HEK293 (cell line): ENCODE results near the gene FERMT2.

ENCODE experiments used
- CTCF ChIA-PET: fragments of 350-600 bp; formaldehyde crosslinking; extraction: SDS; loops from one replicate; lab custom pipeline; 2021; ENCODE audit warnings: antibody characterized with exemption; lab: Yijun Ruan, JAX
- POLR2A ChIA-PET: fragments of 300-600 bp; formaldehyde crosslinking; extraction: SDS; loops from one replicate; lab custom pipeline; 2020; ENCODE audit warnings: antibody characterized with exemption, inconsistent platforms; lab: Yijun Ruan, JAX
- H3K27ac ChIP-seq: fragments of 200-500 bp; sonication (Bioruptor generic); 2 replicates; pipeline ENCODE4 v1.5.1; 2014; ENCODE audit warnings: low read depth, low read length, control low read depth, inconsistent platforms; ENCODE audit errors: extremely low read depth
- H3K36me3 ChIP-seq, 2 experiments: fragments of 200-500 bp in 1 of 2; sonication (Bioruptor generic) in 1 of 2; 1 replicate in 1 of 2; 2 replicates in 1 of 2; pipeline ENCODE4 v1.5.1; 2014 to 2017; ENCODE audit warnings: inconsistent platforms in 2 of 2, low read length in 2 of 2; ENCODE audit not compliant: control insufficient read depth in 2 of 2, insufficient read depth in 1 of 2
- H3K4me1 ChIP-seq: fragments of 200-500 bp; sonication (Bioruptor generic); 2 replicates; pipeline ENCODE4 v1.5.1; 2014; ENCODE audit warnings: mild to moderate bottlenecking, low read length, inconsistent platforms; ENCODE audit not compliant: control insufficient read depth, insufficient read depth
- H3K4me3 ChIP-seq: 2 replicates; pipeline ENCODE4 v1.5.1; 2011; ENCODE audit warnings: low read depth, mild to moderate bottlenecking, control low read depth, low read length, moderate library complexity
- H3K9me3 ChIP-seq: fragments of 200-500 bp; sonication (Bioruptor generic); 2 replicates; pipeline ENCODE4 v1.5.1; 2014; ENCODE audit warnings: low read depth, low read length, inconsistent platforms; ENCODE audit not compliant: control insufficient read depth, insufficient read depth
- BCL11A ChIP-seq: fragments of 450-650 bp; formaldehyde crosslinking; IDR thresholded peaks from 2 replicates; pipeline ENCODE4 v1.5.1; 2016; ENCODE audit warnings: low read depth, missing biosample characterization, missing genetic modification characterization
- KLF1 ChIP-seq: fragments of 450-650 bp; formaldehyde crosslinking; IDR thresholded peaks from 2 replicates; pipeline ENCODE4 v1.5.1; 2016; ENCODE audit warnings: missing biosample characterization, missing genetic modification characterization
- KLF7 ChIP-seq: fragments of 450-650 bp; formaldehyde crosslinking; IDR thresholded peaks from 2 replicates; pipeline ENCODE4 v1.5.1; 2016; ENCODE audit warnings: missing biosample characterization, missing genetic modification characterization, borderline replicate concordance
- SALL2 ChIP-seq: fragments of 450-650 bp; formaldehyde crosslinking; IDR thresholded peaks from 2 replicates; pipeline ENCODE4 v1.5.0; 2017; ENCODE audit warnings: missing biosample characterization, mild to moderate bottlenecking, missing genetic modification characterization, borderline replicate concordance
- SCRT2 ChIP-seq: fragments of 450-650 bp; formaldehyde crosslinking; IDR thresholded peaks from 2 replicates; pipeline ENCODE4 v1.5.1; 2016; ENCODE audit warnings: missing biosample characterization, missing genetic modification characterization
- ZBTB17 ChIP-seq: fragments of 450-650 bp; formaldehyde crosslinking; IDR thresholded peaks from 2 replicates; pipeline ENCODE4 v1.5.1; 2016; ENCODE audit warnings: missing biosample characterization, missing genetic modification characterization
- ZBTB48 ChIP-seq: fragments of 450-650 bp; formaldehyde crosslinking; IDR thresholded peaks from 2 replicates; pipeline ENCODE4 v1.5.1; 2016; ENCODE audit warnings: missing biosample characterization, missing genetic modification characterization
- ZNF335 ChIP-seq: fragments of 450-650 bp; formaldehyde crosslinking; conservative IDR thresholded peaks from 2 replicates; pipeline ENCODE4 v1.5.1; 2016; ENCODE audit warnings: missing biosample characterization, missing genetic modification characterization
- ZNF341 ChIP-seq: fragments of 450-650 bp; formaldehyde crosslinking; IDR thresholded peaks from 2 replicates; pipeline ENCODE4; 2016; ENCODE audit warnings: low read depth, missing biosample characterization, missing genetic modification characterization
- ZNF394 ChIP-seq: fragments of 450-650 bp; formaldehyde crosslinking; IDR thresholded peaks from 2 replicates; pipeline ENCODE4 v1.5.1; 2016; ENCODE audit warnings: missing biosample characterization, missing genetic modification characterization, mild to moderate bottlenecking, moderate library complexity, borderline replicate concordance
- ZNF423 ChIP-seq: fragments of 450-650 bp; formaldehyde crosslinking; IDR thresholded peaks from 2 replicates; pipeline ENCODE4 v1.5.1; 2016; ENCODE audit warnings: missing biosample characterization, missing genetic modification characterization
- ZNF426 ChIP-seq: fragments of 450-650 bp; formaldehyde crosslinking; IDR thresholded peaks from 2 replicates; pipeline ENCODE4 v1.5.1; 2017; ENCODE audit warnings: missing biosample characterization, missing genetic modification characterization, mild to moderate bottlenecking, inconsistent platforms, moderate library complexity
- ZNF473 ChIP-seq: fragments of 450-650 bp; formaldehyde crosslinking; IDR thresholded peaks from 2 replicates; pipeline ENCODE4 v1.5.1; 2017; ENCODE audit warnings: missing biosample characterization, missing genetic modification characterization
- ZNF501 ChIP-seq: fragments of 450-650 bp; formaldehyde crosslinking; IDR thresholded peaks from 2 replicates; pipeline ENCODE4 v1.5.1; 2016; ENCODE audit warnings: missing biosample characterization, missing genetic modification characterization
- ZNF518A ChIP-seq: fragments of 450-650 bp; formaldehyde crosslinking; conservative IDR thresholded peaks from 2 replicates; pipeline ENCODE4 v1.5.1; 2016; ENCODE audit warnings: low read depth, missing biosample characterization, missing genetic modification characterization
- ZNF660 ChIP-seq: fragments of 450-650 bp; IDR thresholded peaks from 2 replicates; pipeline ENCODE4 v1.5.1; 2018; ENCODE audit warnings: missing biosample characterization, mild to moderate bottlenecking, missing genetic modification characterization
- ZSCAN23 ChIP-seq: fragments of 450-650 bp; formaldehyde crosslinking; IDR thresholded peaks from 2 replicates; pipeline ENCODE4 v1.5.1; 2016; ENCODE audit warnings: missing biosample characterization, missing genetic modification characterization
- ZSCAN30 ChIP-seq: fragments of 450-650 bp; IDR thresholded peaks from 2 replicates; pipeline ENCODE4 v1.5.1; 2018; ENCODE audit warnings: missing biosample characterization, mild to moderate bottlenecking, missing genetic modification characterization, moderate library complexity
- TF ChIP-seq, protein P1 (sequence below): fragments of 450-650 bp; formaldehyde crosslinking; IDR thresholded peaks from 2 replicates; pipeline ENCODE4 v1.5.1; 2016; ENCODE audit warnings: missing biosample characterization, missing genetic modification characterization
- TF ChIP-seq, protein P2 (sequence below): fragments of 450-650 bp; formaldehyde crosslinking; IDR thresholded peaks from 2 replicates; pipeline ENCODE4 v1.5.1; 2016; ENCODE audit warnings: missing biosample characterization, missing genetic modification characterization
- TF ChIP-seq, protein P3 (sequence below): fragments of 450-650 bp; IDR thresholded peaks from 2 replicates; pipeline ENCODE4 v1.5.1; 2018; ENCODE audit warnings: missing biosample characterization, mild to moderate bottlenecking, missing genetic modification characterization

Gene FERMT2

DNA sequence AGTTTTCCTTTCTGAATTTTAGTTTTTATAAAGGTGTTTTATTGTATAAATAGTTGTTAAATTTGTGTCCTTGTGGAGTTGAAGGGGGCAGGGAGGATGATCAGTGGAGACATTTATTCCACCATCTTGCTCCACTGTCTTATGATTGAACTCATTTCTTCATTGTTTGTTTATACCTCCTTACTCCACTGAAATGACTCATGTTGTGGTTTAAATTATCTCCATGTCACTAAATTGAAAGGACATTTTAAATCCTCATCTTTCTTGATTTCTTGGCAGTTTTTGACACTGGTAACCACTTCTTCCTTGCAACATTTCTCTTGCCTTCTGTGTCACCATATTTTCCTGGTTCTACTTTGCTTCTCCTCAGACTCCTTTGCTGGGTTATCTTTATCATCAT lies 23.6 kb upstream of the FERMT2 start (continued):
- TF ChIP-seq ZNF335 (tag by site-specific recombination): no peak
- TF ChIP-seq KLF1 (tag by site-specific recombination): no peak

DNA sequence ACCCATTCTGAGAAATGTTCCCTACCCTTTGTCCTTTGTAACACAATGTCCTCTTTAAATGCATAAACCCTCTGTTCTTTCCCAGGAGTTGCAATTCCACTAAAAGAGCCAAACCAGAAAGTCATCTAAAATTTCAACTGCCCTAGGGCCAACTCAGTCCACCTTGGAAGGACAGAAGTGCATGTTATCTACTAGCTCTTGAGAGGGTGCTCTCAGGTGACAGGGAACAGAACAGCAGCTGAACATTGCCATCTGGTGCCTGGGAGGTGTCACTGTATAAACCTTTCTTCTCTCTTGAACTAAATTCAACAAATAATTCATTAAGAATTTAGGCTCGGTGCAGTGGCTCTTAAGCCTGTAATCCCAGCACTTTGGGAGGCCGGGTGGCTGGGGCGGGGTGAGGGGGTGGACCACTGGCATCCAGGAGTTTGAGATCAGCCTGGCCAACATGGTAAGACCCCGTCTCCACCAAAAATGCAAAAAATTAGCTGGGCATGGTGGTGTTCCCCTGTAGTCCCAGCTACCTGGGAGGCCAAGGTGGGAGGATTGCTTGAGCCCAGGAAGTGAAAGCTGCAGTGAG lies 10.3 kb upstream of the FERMT2 start:
- H3K9me3 ChIP-seq: no peaks in the 10 kb centered on the region
- H3K36me3 ChIP-seq: no peaks in the 10 kb centered on the region
- H3K4me3 ChIP-seq: no peak overlapping the region
- ChIA-PET CTCF (interaction anchor here (0.6 to 3.9 kb wide), 23 partner anchors 9 to 675 kb away, joined by 3 to 29 read pairs (median 4); no protein-coding TSS in a partner anchor), POLR2A (interaction anchor here (0.5 to 2.2 kb wide), 4 partner anchors 10 to 1935 kb away, joined by 3 to 10 read pairs (median 4); partner anchors contain the start of genes FERMT2 and STYX)
- H3K4me1 ChIP-seq: no peaks in the 10 kb centered on the region
- H3K27ac ChIP-seq: no peak overlapping the region
- no peak for TF ChIP-seq ZNF341 (tag by site-specific recombination)
- peak; percentile 63; the same call in 1 of the 2 replicates for TF ChIP-seq SCRT2 (tag by site-specific recombination)
- TF ChIP-seq BCL11A (tag by site-specific recombination): no peak
- no peak for TF ChIP-seq ZSCAN23
- 0 out of 2 replicates have a peak, but pooled peaks have one; percentile 34 for TF ChIP-seq ZNF394 (tag by site-specific recombination)
- peak; percentile 67; the same call in 1 of the 2 replicates for TF ChIP-seq ZSCAN30 (tag by site-specific recombination)
- TF ChIP-seq, protein P1, sequence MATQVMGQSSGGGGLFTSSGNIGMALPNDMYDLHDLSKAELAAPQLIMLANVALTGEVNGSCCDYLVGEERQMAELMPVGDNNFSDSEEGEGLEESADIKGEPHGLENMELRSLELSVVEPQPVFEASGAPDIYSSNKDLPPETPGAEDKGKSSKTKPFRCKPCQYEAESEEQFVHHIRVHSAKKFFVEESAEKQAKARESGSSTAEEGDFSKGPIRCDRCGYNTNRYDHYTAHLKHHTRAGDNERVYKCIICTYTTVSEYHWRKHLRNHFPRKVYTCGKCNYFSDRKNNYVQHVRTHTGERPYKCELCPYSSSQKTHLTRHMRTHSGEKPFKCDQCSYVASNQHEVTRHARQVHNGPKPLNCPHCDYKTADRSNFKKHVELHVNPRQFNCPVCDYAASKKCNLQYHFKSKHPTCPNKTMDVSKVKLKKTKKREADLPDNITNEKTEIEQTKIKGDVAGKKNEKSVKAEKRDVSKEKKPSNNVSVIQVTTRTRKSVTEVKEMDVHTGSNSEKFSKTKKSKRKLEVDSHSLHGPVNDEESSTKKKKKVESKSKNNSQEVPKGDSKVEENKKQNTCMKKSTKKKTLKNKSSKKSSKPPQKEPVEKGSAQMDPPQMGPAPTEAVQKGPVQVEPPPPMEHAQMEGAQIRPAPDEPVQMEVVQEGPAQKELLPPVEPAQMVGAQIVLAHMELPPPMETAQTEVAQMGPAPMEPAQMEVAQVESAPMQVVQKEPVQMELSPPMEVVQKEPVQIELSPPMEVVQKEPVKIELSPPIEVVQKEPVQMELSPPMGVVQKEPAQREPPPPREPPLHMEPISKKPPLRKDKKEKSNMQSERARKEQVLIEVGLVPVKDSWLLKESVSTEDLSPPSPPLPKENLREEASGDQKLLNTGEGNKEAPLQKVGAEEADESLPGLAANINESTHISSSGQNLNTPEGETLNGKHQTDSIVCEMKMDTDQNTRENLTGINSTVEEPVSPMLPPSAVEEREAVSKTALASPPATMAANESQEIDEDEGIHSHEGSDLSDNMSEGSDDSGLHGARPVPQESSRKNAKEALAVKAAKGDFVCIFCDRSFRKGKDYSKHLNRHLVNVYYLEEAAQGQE (tag by site-specific recombination): no peak
- no peak for TF ChIP-seq ZNF501 (tag by site-specific recombination)
- no peak for TF ChIP-seq ZNF423 (tag by site-specific recombination)
- no peak for TF ChIP-seq ZNF335 (tag by site-specific recombination)
- TF ChIP-seq, protein P2, sequence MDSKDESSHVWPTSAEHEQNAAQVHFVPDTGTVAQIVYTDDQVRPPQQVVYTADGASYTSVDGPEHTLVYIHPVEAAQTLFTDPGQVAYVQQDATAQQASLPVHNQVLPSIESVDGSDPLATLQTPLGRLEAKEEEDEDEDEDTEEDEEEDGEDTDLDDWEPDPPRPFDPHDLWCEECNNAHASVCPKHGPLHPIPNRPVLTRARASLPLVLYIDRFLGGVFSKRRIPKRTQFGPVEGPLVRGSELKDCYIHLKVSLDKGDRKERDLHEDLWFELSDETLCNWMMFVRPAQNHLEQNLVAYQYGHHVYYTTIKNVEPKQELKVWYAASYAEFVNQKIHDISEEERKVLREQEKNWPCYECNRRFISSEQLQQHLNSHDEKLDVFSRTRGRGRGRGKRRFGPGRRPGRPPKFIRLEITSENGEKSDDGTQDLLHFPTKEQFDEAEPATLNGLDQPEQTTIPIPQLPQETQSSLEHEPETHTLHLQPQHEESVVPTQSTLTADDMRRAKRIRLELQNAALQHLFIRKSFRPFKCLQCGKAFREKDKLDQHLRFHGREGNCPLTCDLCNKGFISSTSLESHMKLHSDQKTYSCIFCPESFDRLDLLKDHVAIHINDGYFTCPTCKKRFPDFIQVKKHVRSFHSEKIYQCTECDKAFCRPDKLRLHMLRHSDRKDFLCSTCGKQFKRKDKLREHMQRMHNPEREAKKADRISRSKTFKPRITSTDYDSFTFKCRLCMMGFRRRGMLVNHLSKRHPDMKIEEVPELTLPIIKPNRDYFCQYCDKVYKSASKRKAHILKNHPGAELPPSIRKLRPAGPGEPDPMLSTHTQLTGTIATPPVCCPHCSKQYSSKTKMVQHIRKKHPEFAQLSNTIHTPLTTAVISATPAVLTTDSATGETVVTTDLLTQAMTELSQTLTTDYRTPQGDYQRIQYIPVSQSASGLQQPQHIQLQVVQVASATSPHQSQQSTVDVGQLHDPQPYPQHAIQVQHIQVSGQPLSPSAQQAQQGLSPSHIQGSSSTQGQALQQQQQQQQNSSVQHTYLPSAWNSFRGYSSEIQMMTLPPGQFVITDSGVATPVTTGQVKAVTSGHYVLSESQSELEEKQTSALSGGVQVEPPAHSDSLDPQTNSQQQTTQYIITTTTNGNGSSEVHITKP (tag by site-specific recombination): 0 out of 2 replicates have a peak, but pooled peaks have one; percentile 10
- 0 out of 2 replicates have a peak, but pooled peaks have one; percentile 41 for TF ChIP-seq ZBTB17
- peak; percentile 54; the same call in 1 of the 2 replicates for TF ChIP-seq ZNF660 (tag by site-specific recombination)
- no peak for TF ChIP-seq ZNF426 (tag by site-specific recombination)
- TF ChIP-seq, protein P3, sequence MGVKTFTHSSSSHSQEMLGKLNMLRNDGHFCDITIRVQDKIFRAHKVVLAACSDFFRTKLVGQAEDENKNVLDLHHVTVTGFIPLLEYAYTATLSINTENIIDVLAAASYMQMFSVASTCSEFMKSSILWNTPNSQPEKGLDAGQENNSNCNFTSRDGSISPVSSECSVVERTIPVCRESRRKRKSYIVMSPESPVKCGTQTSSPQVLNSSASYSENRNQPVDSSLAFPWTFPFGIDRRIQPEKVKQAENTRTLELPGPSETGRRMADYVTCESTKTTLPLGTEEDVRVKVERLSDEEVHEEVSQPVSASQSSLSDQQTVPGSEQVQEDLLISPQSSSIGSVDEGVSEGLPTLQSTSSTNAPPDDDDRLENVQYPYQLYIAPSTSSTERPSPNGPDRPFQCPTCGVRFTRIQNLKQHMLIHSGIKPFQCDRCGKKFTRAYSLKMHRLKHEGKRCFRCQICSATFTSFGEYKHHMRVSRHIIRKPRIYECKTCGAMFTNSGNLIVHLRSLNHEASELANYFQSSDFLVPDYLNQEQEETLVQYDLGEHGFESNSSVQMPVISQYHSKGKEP (tag by site-specific recombination): 0 out of 2 replicates have a peak, but pooled peaks have one; percentile 28
- TF ChIP-seq SALL2 (tag by site-specific recombination): no peak
- no peak for TF ChIP-seq ZBTB48 (tag by site-specific recombination)
- TF ChIP-seq KLF7 (tag by site-specific recombination): no peak
- TF ChIP-seq ZNF473 (tag by site-specific recombination): no peak
- peak; percentile 55 for TF ChIP-seq ZNF518A (tag by site-specific recombination)
